Osteocyte (in vitro differentiated cells): ENCODE data around the gene MORF4L1. TPM values are rescaled to one million over a fixed set of nuclear protein-coding genes. Genes with fewer than 3 reads are reported as not detected.
A peak's percentile ranks its signal among the peaks of the same experiment; 100 is the strongest.

ENCODE experiments used
- DNase-seq: peaks from one replicate; pipeline ENCODE4 v3.0.0; 2021; ENCODE audit warnings: mixed read lengths; ENCODE audit not compliant: unreplicated experiment; ENCODE audit errors: extremely low spot score
- H3K27ac Mint-ChIP-seq: one replicate; pipeline ENCODE4 v1.8.0; 2021; ENCODE audit warnings: mild to moderate bottlenecking, mixed read lengths; ENCODE audit not compliant: unreplicated experiment
- H3K27me3 Mint-ChIP-seq: one replicate; pipeline ENCODE4 v1.8.0; 2021; ENCODE audit warnings: mixed read lengths; ENCODE audit not compliant: unreplicated experiment
- H3K36me3 Mint-ChIP-seq: one replicate; pipeline ENCODE4 v1.8.0; 2021; ENCODE audit warnings: mixed read lengths; ENCODE audit not compliant: unreplicated experiment
- H3K4me1 Mint-ChIP-seq: one replicate; pipeline ENCODE4 v1.8.0; 2021; ENCODE audit warnings: mixed read lengths; ENCODE audit not compliant: unreplicated experiment
- H3K4me3 Mint-ChIP-seq: one replicate; pipeline ENCODE4 v1.8.0; 2021; ENCODE audit warnings: mild to moderate bottlenecking, moderate library complexity, mixed read lengths; ENCODE audit not compliant: unreplicated experiment
- H3K9me3 Mint-ChIP-seq: one replicate; pipeline ENCODE4 v1.8.0; 2021; ENCODE audit warnings: mixed read lengths; ENCODE audit not compliant: unreplicated experiment
- CTCF ChIP-seq: fragments of 200-600 bp; sonication (generic); IDR thresholded peaks from 2 replicates; pipeline ENCODE4 v1.5.0; 2021; ENCODE audit warnings: antibody characterized with exemption, mild to moderate bottlenecking, moderate library complexity
- total RNA-seq: library from RNA; stranded (reverse); gene quantifications from 2 replicates; pipeline ENCODE4 v1.2.1, GENCODE V29; 2021

Gene MORF4L1
- total RNA-seq, 1 donor from 2014 or later: 488 TPM

GRCh38 chr15:78944202-78944625, 71.5 kb downstream of the MORF4L1 start:
- no peak overlapping the region for H3K27ac Mint-ChIP-seq
- no peaks in the 10 kb centered on the region for H3K9me3 Mint-ChIP-seq
- peaks cover 35% of the 10 kb centered on the region for H3K27me3 Mint-ChIP-seq
- H3K4me1 Mint-ChIP-seq: peaks cover 2% of the 10 kb centered on the region
- H3K36me3 Mint-ChIP-seq: no peaks in the 10 kb centered on the region
- no peak for DNase-seq
- TF ChIP-seq CTCF: no peak
- H3K4me3 Mint-ChIP-seq: peak overlapping the region; percentile 62

- Mint-ChIP-seq H3K27ac (no peak within 1 kb of the TSS), H3K9me3 (no peaks in the 10 kb centered on the region), H3K27me3 (peaks cover 33% of the 10 kb centered on the region), H3K4me3 (peak within 1 kb of the TSS; percentile 62), H3K36me3 (no peaks in the 10 kb centered on the region), H3K4me1 (peaks cover 2% of the 10 kb centered on the region)
- no peak for TF ChIP-seq CTCF
- no peak for DNase-seq
These were observed 72.1 kb downstream of the MORF4L1 start, which contains the start of gene CTSH for GRCh38 chr15:78944669-78945407. TSS of gene CTSH (minus strand) at chr15:78945046. CDS start at chr15:78944981, 65 bp downstream.

- Mint-ChIP-seq H3K27me3 (peaks cover 46% of the 10 kb centered on the region), H3K9me3 (no peaks in the 10 kb centered on the region), H3K4me1 (peaks cover 2% of the 10 kb centered on the region), H3K4me3 (no peak overlapping the region), H3K27ac (no peak overlapping the region), H3K36me3 (no peaks in the 10 kb centered on the region)
- no peak for TF ChIP-seq CTCF
- DNase-seq: no peak
These were observed 73.8 kb downstream of the MORF4L1 start for GRCh38 chr15:78946493-78946892.

GRCh38 chr15:78947506-78947905, 74.8 kb downstream of the MORF4L1 start:
- H3K4me1 Mint-ChIP-seq: peaks cover 2% of the 10 kb centered on the region
- H3K4me3 Mint-ChIP-seq: no peak overlapping the region
- no peaks in the 10 kb centered on the region for H3K9me3 Mint-ChIP-seq
- peaks cover 48% of the 10 kb centered on the region for H3K27me3 Mint-ChIP-seq
- no peak for TF ChIP-seq CTCF
- DNase-seq: no peak
- no peak overlapping the region for H3K27ac Mint-ChIP-seq
- H3K36me3 Mint-ChIP-seq: no peaks in the 10 kb centered on the region

Other genes starting within 250 kb of the MORF4L1 start
- not detected in 2 replicates for gene CHRNB4, start 231.7 kb upstream of the MORF4L1 start, total RNA-seq
- gene ADAMTS7, start 61.4 kb upstream of the MORF4L1 start, total RNA-seq: 188 and 193 TPM in 2 replicates
- gene CTSH, start 72.2 kb downstream of the MORF4L1 start, total RNA-seq: 6.1 and 6.4 TPM in 2 replicates
- 0.18 and 0.48 TPM in 2 replicates for gene RASGRF1, start 217.9 kb downstream of the MORF4L1 start, total RNA-seq